ENCODE results near the gene GPR34. TPM values are rescaled to one million over a fixed set of nuclear protein-coding genes. Genes with fewer than 3 reads are reported as not detected.

GPR34 gene
- total RNA-seq, 4 donors from 2014 or later = 3.4 to 12.1 (median 8.5) TPM

- 100% methylated on average over 1 of the region's 1 CpG for WGBS, 2 donors
Observed at GRCh38 chrX:41705042-41705441, 16.3 kb downstream of the GPR34 start.

DNA sequence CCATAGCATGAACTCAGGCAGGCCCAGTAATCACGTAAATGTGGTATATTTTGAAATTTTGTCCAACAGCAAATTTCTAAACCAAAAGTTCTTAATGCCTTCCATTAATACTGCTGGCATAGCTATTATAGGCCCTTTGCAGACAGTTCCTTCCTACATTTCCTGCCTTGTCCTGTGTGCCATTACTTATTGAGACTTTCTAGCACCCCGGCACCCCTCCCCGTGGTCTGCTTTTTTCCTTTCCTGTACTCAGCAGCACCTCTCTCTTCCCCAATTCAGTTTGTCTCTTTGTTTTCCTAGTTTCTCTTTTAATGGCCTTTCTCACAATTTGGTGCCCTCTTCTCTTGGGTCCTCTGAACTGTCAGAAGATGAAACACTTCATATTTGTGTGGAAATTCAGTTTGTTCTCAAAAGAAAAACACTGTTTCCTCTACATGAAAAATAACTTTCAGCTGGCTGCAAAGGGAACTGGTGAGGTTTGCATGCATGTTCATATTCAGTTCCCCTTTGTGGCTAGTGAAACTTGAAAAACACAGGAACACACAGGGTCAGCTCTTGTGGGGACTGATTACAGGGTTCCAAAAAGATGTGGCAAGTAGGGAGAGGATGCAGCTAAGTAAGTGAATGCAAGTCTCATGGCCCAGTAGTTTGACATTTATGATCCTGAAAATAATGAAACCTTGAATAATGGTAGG is 17.1 kb downstream of the GPR34 start:
- no peaks in the 10 kb centered on the region for H3K27me3 ChIP-seq
- 75 to 81% methylated on average over 3 of the region's 3 CpGs for whole genome bisulfite sequencing, 2 donors
- no peak overlapping the region for H3K27ac ChIP-seq
- H3K9me3 ChIP-seq = no peaks in the 10 kb centered on the region
- TF ChIP-seq POLR2A (IDR thresholded peaks at IDR 0.05) = no peak
- TF ChIP-seq, protein P1, sequence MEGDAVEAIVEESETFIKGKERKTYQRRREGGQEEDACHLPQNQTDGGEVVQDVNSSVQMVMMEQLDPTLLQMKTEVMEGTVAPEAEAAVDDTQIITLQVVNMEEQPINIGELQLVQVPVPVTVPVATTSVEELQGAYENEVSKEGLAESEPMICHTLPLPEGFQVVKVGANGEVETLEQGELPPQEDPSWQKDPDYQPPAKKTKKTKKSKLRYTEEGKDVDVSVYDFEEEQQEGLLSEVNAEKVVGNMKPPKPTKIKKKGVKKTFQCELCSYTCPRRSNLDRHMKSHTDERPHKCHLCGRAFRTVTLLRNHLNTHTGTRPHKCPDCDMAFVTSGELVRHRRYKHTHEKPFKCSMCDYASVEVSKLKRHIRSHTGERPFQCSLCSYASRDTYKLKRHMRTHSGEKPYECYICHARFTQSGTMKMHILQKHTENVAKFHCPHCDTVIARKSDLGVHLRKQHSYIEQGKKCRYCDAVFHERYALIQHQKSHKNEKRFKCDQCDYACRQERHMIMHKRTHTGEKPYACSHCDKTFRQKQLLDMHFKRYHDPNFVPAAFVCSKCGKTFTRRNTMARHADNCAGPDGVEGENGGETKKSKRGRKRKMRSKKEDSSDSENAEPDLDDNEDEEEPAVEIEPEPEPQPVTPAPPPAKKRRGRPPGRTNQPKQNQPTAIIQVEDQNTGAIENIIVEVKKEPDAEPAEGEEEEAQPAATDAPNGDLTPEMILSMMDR (IDR thresholded peaks at IDR 0.05) = no peak
- H3K4me1 ChIP-seq = no peaks in the 10 kb centered on the region
- H3K4me3 ChIP-seq (replicated peaks in 1 of 3) = no peak overlapping the region
- no peak for DNase-seq
- intact Hi-C loops (cut with DNase I) = no loop called here
- H3K36me3 ChIP-seq = no peaks in the 10 kb centered on the region

More at GRCh38 chrX:41705042-41705441, 16.3 kb downstream of the GPR34 start:
- Histone ChIP-seq H3K27me3 (no peaks in the 10 kb centered on the region), H3K4me3 (replicated peaks in 1 of 3) (no peak overlapping the region), H3K4me1 (no peaks in the 10 kb centered on the region), H3K27ac (no peak overlapping the region), H3K9me3 (no peaks in the 10 kb centered on the region), H3K36me3 (no peaks in the 10 kb centered on the region)
- no peak for DNase-seq
- no peak for TF ChIP-seq POLR2A (IDR thresholded peaks at IDR 0.05)
- TF ChIP-seq, protein P1 (IDR thresholded peaks at IDR 0.05) = no peak
- intact Hi-C loops (cut with DNase I) = no loop called here

DNA sequence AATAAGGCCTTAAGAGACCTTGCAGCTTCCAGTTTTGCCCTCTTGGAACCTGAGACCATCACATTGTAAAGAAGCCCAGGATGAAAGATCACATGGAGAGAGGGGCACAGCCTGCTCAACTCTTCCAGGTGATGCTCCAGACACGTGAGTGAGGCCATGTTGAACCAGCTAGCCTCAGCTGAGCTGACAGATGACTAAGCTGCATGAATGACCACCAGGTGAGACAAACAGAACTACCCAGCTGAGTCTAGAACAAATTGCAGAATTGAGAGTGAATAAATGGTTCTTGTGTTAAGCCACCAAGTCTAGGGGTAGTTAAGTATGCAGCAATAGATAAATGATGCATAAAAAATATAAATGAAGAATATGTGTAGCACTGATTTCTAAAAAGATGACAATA is 18.4 kb downstream of the GPR34 start:
- Histone ChIP-seq H3K27me3 (no peaks in the 10 kb centered on the region), H3K4me1 (no peaks in the 10 kb centered on the region), H3K36me3 (no peaks in the 10 kb centered on the region), H3K27ac (no peak overlapping the region), H3K4me3 (replicated peaks in 1 of 3) (no peak overlapping the region), H3K9me3 (no peaks in the 10 kb centered on the region)
- 100% methylated on average over 1 of the region's 1 CpG for WGBS, 2 donors
- no peak for DNase-seq
- intact Hi-C loops (cut with DNase I) = no loop called here
- no peak for TF ChIP-seq POLR2A (IDR thresholded peaks at IDR 0.05)

GRCh38 chrX:41708486-41708885 is 19.7 kb downstream of the GPR34 start:
- Histone ChIP-seq H3K4me1 (no peaks in the 10 kb centered on the region), H3K36me3 (no peaks in the 10 kb centered on the region), H3K27ac (no peak overlapping the region), H3K9me3 (no peaks in the 10 kb centered on the region), H3K4me3 (replicated peaks in 1 of 3) (no peak overlapping the region), H3K27me3 (no peaks in the 10 kb centered on the region)
- WGBS, 2 donors = 48 to 84% methylated on average over 3 of the region's 3 CpGs
- DNase-seq = no peak
- intact Hi-C loops (cut with DNase I) = no loop called here
- TF ChIP-seq, protein P1 (IDR thresholded peaks at IDR 0.05) = no peak
- TF ChIP-seq POLR2A (IDR thresholded peaks at IDR 0.05) = no peak

DNA sequence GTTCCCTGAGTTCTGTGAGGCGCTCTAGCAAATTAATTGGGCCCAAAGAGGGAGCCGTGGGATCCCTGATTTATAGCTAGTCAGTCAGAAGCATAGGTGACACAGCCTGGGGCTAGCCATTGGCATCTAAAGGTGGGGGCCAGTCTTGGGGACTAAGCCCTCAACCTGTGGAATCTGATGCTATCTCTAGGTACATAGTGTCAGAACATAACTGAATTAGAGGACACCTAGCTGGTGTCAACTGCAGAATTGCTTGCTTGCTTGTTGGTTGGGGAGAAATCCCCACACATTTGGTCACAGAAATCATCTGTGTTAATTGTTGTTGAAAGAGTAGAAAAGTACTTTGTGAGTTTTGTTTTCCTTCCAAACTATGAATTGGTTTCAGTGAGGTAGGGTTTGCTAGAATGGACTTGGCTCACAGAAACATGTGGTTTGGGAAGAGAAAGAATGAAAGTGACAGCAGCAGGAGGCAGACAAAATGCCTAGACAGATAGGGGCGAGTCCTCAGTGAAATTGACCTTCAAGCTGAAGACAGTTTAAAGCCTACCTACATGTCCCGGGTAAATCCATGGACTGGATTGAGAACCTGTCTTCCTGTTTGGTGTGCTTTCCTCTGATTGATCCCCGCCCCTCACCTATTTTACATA is 22.4 kb downstream of the GPR34 start:
- 96 to 98% methylated on average over 4 to 5 of the region's 5 CpGs for WGBS, 2 donors
- Histone ChIP-seq H3K36me3 (no peaks in the 10 kb centered on the region), H3K4me3 (replicated peaks in 1 of 3) (no peak overlapping the region), H3K9me3 (no peaks in the 10 kb centered on the region), H3K27ac (no peak overlapping the region), H3K27me3 (no peaks in the 10 kb centered on the region), H3K4me1 (no peaks in the 10 kb centered on the region)
- TF ChIP-seq POLR2A (IDR thresholded peaks at IDR 0.05) = no peak
- TF ChIP-seq, protein P1 (IDR thresholded peaks at IDR 0.05) = no peak
- intact Hi-C loops (cut with DNase I) = no loop called here
- no peak for DNase-seq
